Esophagus muscularis mucosa (tissue), 4 donors: Measurements from ENCODE around the gene IQGAP2. TPM values are rescaled to one million over a fixed set of nuclear protein-coding genes. Genes with fewer than 3 reads are reported as not detected.

Experiments used
- DNase-seq: peaks from one replicate; pipeline ENCODE4 v3.0.0-alpha.2; 2017; ENCODE audit errors: extremely low spot score
- H3K27ac ChIP-seq, 4 donors: fragments of 200-600 bp; sonication (generic); replicated peaks in 1 of 4; 1 replicate in 3 of 4; 2 replicates in 1 of 4; pipeline ENCODE4 v1.5.1; 2016 to 2019; ENCODE audit warnings: mild to moderate bottlenecking in 1 of 4
- H3K27me3 ChIP-seq, 4 donors: fragments of 200-600 bp; sonication (generic); one replicate each; pipeline versions ENCODE4 v1.5.1 to v1.6.0; 2016 to 2019
- H3K36me3 ChIP-seq, 4 donors: fragments of 200-600 bp; sonication (generic); one replicate each; pipeline ENCODE4 v1.5.1; 2016 to 2019
- H3K4me1 ChIP-seq, 4 donors: fragments of 200-600 bp; sonication (generic); one replicate each; pipeline ENCODE4 v1.5.1; 2016 to 2019
- H3K4me3 ChIP-seq, 4 donors: fragments of 200-600 bp; sonication (generic); 1 replicate in 2 of 4; 2 replicates in 2 of 4; pipeline ENCODE4 v1.5.1; 2016 to 2019; ENCODE audit warnings: mild to moderate bottlenecking in 4 of 4, moderate library complexity in 1 of 4
- H3K9me3 ChIP-seq, 4 donors: fragments of 200-600 bp; sonication (generic); 1 replicate in 3 of 4; 2 replicates in 1 of 4; pipeline ENCODE4 v1.5.1; 2016 to 2019
- CTCF ChIP-seq, 3 experiments: fragments of 200-600 bp in 2 of 3; fragments of 450-650 bp in 1 of 3; sonication (generic) in 2 of 3; IDR thresholded peaks; one replicate each; pipeline ENCODE4 v1.5.1; 2017 to 2019; ENCODE audit warnings: antibody characterized with exemption in 3 of 3, mild to moderate bottlenecking in 2 of 3, moderate library complexity in 1 of 3
- EP300 ChIP-seq: sonication (generic); formaldehyde crosslinking; IDR thresholded peaks from one replicate; pipeline ENCODE4 v1.6.1; 2017; ENCODE audit warnings: antibody characterized with exemption
- POLR2A ChIP-seq: fragments of 450-650 bp; IDR thresholded peaks from one replicate; pipeline ENCODE4 v1.6.1; 2017; ENCODE audit warnings: antibody characterized with exemption, moderate library complexity, mild to moderate bottlenecking, low read depth
- POLR2AphosphoS5 ChIP-seq, 2 donors: sonication (generic); formaldehyde crosslinking; IDR thresholded peaks; one replicate each; pipeline ENCODE4 v1.6.1; 2017; ENCODE audit warnings: antibody characterized with exemption in 2 of 2
- WGBS: methylation state at CpG from one replicate; pipeline ENCODE4 v1.1.5; 2018; 5-methylcytosine and 5-hydroxymethylcytosine counted together
- intact Hi-C: fragments of 100-400 bp; cut with DNase I; formaldehyde crosslinking; loops from one replicate; pipeline ENCODE4 v1.15.1; 2023
- total RNA-seq, 4 donors: library from RNA; depleted of rRNA; stranded (reverse); fragments of >200 nt; gene quantifications; one replicate each; pipeline versions ENCODE4 v1.1.0 to v1.2.1, GENCODE V29; 2016

The IQGAP2 gene
- total RNA-seq, 4 donors from 2014 or later, result 14.9 to 30.7 (median 20.8) TPM

- intact Hi-C loops, result no loop called here
- Histone ChIP-seq H3K36me3 (no peaks in the 10 kb centered on the region), H3K27me3 (no peaks in the 10 kb centered on the region), H3K27ac (no peak overlapping the region), H3K4me1 (peaks cover 0 to 15% (median 2%) of the 10 kb centered on the region in 4 donors), H3K9me3 (no peaks in the 10 kb centered on the region), H3K4me3 (no peak overlapping the region)
- TF ChIP-seq EP300 (no peak), POLR2A (no peak), CTCF (IDR thresholded peaks at IDR 0.05) (no peak), POLR2AphosphoS5 (IDR thresholded peaks at IDR 0.05) (no peak)
- no peak for DNase-seq
- 93% methylated on average over 2 of the region's 2 CpGs for WGBS
Measured at GRCh38 chr5:76525956-76526355, 122.9 kb downstream of the IQGAP2 start.

- intact Hi-C loops, result no loop called here
- H3K9me3 ChIP-seq, result no peaks in the 10 kb centered on the region
- no peak for TF ChIP-seq CTCF (IDR thresholded peaks at IDR 0.05)
- no peak for TF ChIP-seq EP300
- TF ChIP-seq POLR2AphosphoS5 (IDR thresholded peaks at IDR 0.05), result no peak
- no peak for TF ChIP-seq POLR2A
- no peak for DNase-seq
- no peaks in the 10 kb centered on the region for H3K36me3 ChIP-seq
- WGBS, result 52% methylated on average over 2 of the region's 2 CpGs
- no peaks in the 10 kb centered on the region for H3K27me3 ChIP-seq
- no peak overlapping the region for H3K27ac ChIP-seq
- peaks cover 0 to 15% (median 2%) of the 10 kb centered on the region in 4 donors for H3K4me1 ChIP-seq
- no peak overlapping the region for H3K4me3 ChIP-seq
Measured at GRCh38 chr5:76526950-76527583, 124.0 kb downstream of the IQGAP2 start.

GRCh38 chr5:76527685-76528161, 124.6 kb downstream of the IQGAP2 start:
- Histone ChIP-seq H3K27ac (no peak overlapping the region), H3K36me3 (no peaks in the 10 kb centered on the region), H3K27me3 (no peaks in the 10 kb centered on the region), H3K9me3 (no peaks in the 10 kb centered on the region), H3K4me1 (peaks cover 0 to 15% (median 2%) of the 10 kb centered on the region in 4 donors), H3K4me3 (no peak overlapping the region)
- no peak for DNase-seq
- TF ChIP-seq CTCF (IDR thresholded peaks at IDR 0.05) (no peak), EP300 (no peak), POLR2A (no peak), POLR2AphosphoS5 (IDR thresholded peaks at IDR 0.05) (no peak)
- 71% methylated on average over 2 of the region's 2 CpGs for WGBS
- intact Hi-C loops, result no loop called here

- DNase-seq, result no peak
- no peaks in the 10 kb centered on the region for H3K9me3 ChIP-seq
- no peak overlapping the region for H3K27ac ChIP-seq
- peaks cover 0 to 15% (median 2%) of the 10 kb centered on the region in 4 donors for H3K4me1 ChIP-seq
- 87% methylated on average over 2 of the region's 2 CpGs for WGBS
- TF ChIP-seq CTCF (IDR thresholded peaks at IDR 0.05) (no peak), POLR2A (no peak), POLR2AphosphoS5 (IDR thresholded peaks at IDR 0.05) (no peak), EP300 (no peak)
- no peaks in the 10 kb centered on the region for H3K27me3 ChIP-seq
- H3K36me3 ChIP-seq, result no peaks in the 10 kb centered on the region
- intact Hi-C loops, result no loop called here
- H3K4me3 ChIP-seq, result no peak overlapping the region
Measured at GRCh38 chr5:76528547-76529331, 125.7 kb downstream of the IQGAP2 start.
